GM12875 (cell line): ENCODE results near the gene WDR36.

Source experiments
- H3K4me3 ChIP-seq: one replicate; pipeline ENCODE4 v1.5.1; 2011; ENCODE audit warnings: low read depth, low read length, control low read depth
- CTCF ChIP-seq: IDR thresholded peaks from 2 replicates; pipeline ENCODE4 v1.5.1; 2011; ENCODE audit warnings: low read depth, mild to moderate bottlenecking, control low read depth, inconsistent platforms, low read length, moderate library complexity, borderline replicate concordance; ENCODE audit not compliant: insufficient read depth

Gene WDR36

GRCh38 chr5:111117136-111117535 lies 25.0 kb downstream of the WDR36 start:
- H3K4me3 ChIP-seq: no peak overlapping the region
- no peak for TF ChIP-seq CTCF

- H3K4me3 ChIP-seq: no peak overlapping the region
- no peak for TF ChIP-seq CTCF
Observed at GRCh38 chr5:111119221-111119620, 27.1 kb downstream of the WDR36 start.

- no peak for TF ChIP-seq CTCF
- no peak overlapping the region for H3K4me3 ChIP-seq
Observed at GRCh38 chr5:111119856-111120255, 27.7 kb downstream of the WDR36 start.

- no peak for TF ChIP-seq CTCF
- no peak overlapping the region for H3K4me3 ChIP-seq
Observed at GRCh38 chr5:111120911-111121310, 28.8 kb downstream of the WDR36 start.

- H3K4me3 ChIP-seq: no peak overlapping the region
- no peak for TF ChIP-seq CTCF
Observed at GRCh38 chr5:111121926-111122325, 29.8 kb downstream of the WDR36 start.

- no peak for TF ChIP-seq CTCF
- H3K4me3 ChIP-seq: no peak overlapping the region
Observed at GRCh38 chr5:111122398-111122797, 30.2 kb downstream of the WDR36 start.

- no peak for TF ChIP-seq CTCF
Observed at GRCh38 chr5:111124793-111125192, 32.6 kb downstream of the WDR36 start.

More at GRCh38 chr5:111124793-111125192, 32.6 kb downstream of the WDR36 start:
- H3K4me3 ChIP-seq: no peak overlapping the region
